Fibroblast of skin of abdomen (primary cell): Measurements from ENCODE around the gene CEACAM18.
"Not testable (repeated sequence)": the region's sequence is repeated elsewhere in the genome, so short reads cannot be mapped to it uniquely, and the experiment has no call there.

Experiments
- DNase-seq: peaks from one replicate; pipeline ENCODE4 v3.0.0-alpha.2; 2013

CEACAM18 gene

GRCh38 chr19:51461723-51462161, 16.6 kb upstream of the CEACAM18 start:
- no peak for DNase-seq

GRCh38 chr19:51462276-51462675, 16.1 kb upstream of the CEACAM18 start:
- DNase-seq, result no peak

- no peak for DNase-seq
Measured at GRCh38 chr19:51462681-51463080, 15.7 kb upstream of the CEACAM18 start.

- DNase-seq, result not testable (repeated sequence)
Measured at GRCh38 chr19:51463976-51464581, 14.3 kb upstream of the CEACAM18 start.

GRCh38 chr19:51466723-51467122, 11.6 kb upstream of the CEACAM18 start:
- DNase-seq, result no peak

- DNase-seq, result no peak
Measured at GRCh38 chr19:51467864-51468544, 10.3 kb upstream of the CEACAM18 start.

- DNase-seq, result no peak
Measured at GRCh38 chr19:51468545-51468920, 9.8 kb upstream of the CEACAM18 start.

- DNase-seq, result no peak
Measured at GRCh38 chr19:51469162-51469561, 9.2 kb upstream of the CEACAM18 start.

- DNase-seq, result no peak
Measured at GRCh38 chr19:51469629-51470028, 8.7 kb upstream of the CEACAM18 start.

GRCh38 chr19:51470966-51471365, 7.4 kb upstream of the CEACAM18 start:
- no peak for DNase-seq

- no peak for DNase-seq
Measured at GRCh38 chr19:51471527-51471926, 6.8 kb upstream of the CEACAM18 start.

- no peak for DNase-seq
Measured at GRCh38 chr19:51472607-51473006, 5.7 kb upstream of the CEACAM18 start.

- peak; percentile 43 for DNase-seq
Measured at GRCh38 chr19:51473009-51473707, 5.2 kb upstream of the CEACAM18 start.

- no peak for DNase-seq
Measured at GRCh38 chr19:51476164-51476563, 2.2 kb upstream of the CEACAM18 start.

GRCh38 chr19:51477344-51477743, 995 bp upstream of the CEACAM18 start:
- DNase-seq, result no peak

GRCh38 chr19:51479531-51480331, 1.4 kb downstream of the CEACAM18 start:
- DNase-seq, result no peak

GRCh38 chr19:51480590-51480989, 2.3 kb downstream of the CEACAM18 start:
- DNase-seq, result no peak

GRCh38 chr19:51485960-51486660, 7.8 kb downstream of the CEACAM18 start:
- no peak for DNase-seq

- DNase-seq, result no peak
Measured at GRCh38 chr19:51488491-51488890, 10.2 kb downstream of the CEACAM18 start.

GRCh38 chr19:51489113-51489512, 10.8 kb downstream of the CEACAM18 start:
- DNase-seq, result no peak

GRCh38 chr19:51490676-51491075, 12.3 kb downstream of the CEACAM18 start:
- DNase-seq, result no peak

GRCh38 chr19:51491586-51491985, 13.2 kb downstream of the CEACAM18 start:
- DNase-seq, result no peak
